Tibial nerve (tissue), 3 donors: ENCODE measurements around the gene ATP1A4.

ENCODE experiments used
- POLR2A ChIP-seq, 2 donors: fragments of 450-650 bp; IDR thresholded peaks; one replicate each; pipeline ENCODE4 v1.6.1; 2017; ENCODE audit warnings: antibody characterized with exemption in 2 of 2, mild to moderate bottlenecking in 2 of 2, moderate library complexity in 2 of 2
- TF ChIP-seq, protein P1 (sequence below), 5 experiments: fragments of 200-600 bp in 3 of 5; fragments of 450-650 bp in 2 of 5; sonication (generic) in 3 of 5; IDR thresholded peaks; one replicate each; pipeline ENCODE4 v1.5.1; 2016 to 2019; ENCODE audit warnings: antibody characterized with exemption in 5 of 5, mild to moderate bottlenecking in 3 of 5, moderate library complexity in 2 of 5

DNA sequence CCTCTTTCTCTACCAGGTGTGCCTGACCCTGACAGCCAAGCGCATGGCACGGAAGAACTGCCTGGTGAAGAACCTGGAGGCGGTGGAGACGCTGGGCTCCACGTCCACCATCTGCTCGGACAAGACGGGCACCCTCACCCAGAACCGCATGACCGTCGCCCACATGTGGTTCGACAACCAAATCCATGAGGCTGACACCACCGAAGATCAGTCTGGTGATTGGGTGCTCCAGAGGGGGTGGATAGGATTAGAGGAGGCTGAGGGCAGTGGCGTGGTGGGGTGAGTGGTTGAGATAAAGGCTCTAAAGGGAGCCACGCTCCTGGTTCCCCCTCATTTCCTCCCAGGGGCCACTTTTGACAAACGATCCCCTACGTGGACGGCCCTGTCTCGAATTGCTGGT lies 22.8 kb upstream of the ATP1A4 start:
- TF ChIP-seq, protein P1, sequence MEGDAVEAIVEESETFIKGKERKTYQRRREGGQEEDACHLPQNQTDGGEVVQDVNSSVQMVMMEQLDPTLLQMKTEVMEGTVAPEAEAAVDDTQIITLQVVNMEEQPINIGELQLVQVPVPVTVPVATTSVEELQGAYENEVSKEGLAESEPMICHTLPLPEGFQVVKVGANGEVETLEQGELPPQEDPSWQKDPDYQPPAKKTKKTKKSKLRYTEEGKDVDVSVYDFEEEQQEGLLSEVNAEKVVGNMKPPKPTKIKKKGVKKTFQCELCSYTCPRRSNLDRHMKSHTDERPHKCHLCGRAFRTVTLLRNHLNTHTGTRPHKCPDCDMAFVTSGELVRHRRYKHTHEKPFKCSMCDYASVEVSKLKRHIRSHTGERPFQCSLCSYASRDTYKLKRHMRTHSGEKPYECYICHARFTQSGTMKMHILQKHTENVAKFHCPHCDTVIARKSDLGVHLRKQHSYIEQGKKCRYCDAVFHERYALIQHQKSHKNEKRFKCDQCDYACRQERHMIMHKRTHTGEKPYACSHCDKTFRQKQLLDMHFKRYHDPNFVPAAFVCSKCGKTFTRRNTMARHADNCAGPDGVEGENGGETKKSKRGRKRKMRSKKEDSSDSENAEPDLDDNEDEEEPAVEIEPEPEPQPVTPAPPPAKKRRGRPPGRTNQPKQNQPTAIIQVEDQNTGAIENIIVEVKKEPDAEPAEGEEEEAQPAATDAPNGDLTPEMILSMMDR (IDR thresholded peaks at IDR 0.05): no peak
- TF ChIP-seq POLR2A (IDR thresholded peaks at IDR 0.05): no peak
